ES-I3 (cell line): ENCODE results near the gene ESRRA.

Experiments
- H3K36me3 ChIP-seq: 2 replicates; pipeline ENCODE4 v1.6.1; 2013; ENCODE audit warnings: mild to moderate bottlenecking, low read length, control low read depth, moderate library complexity; ENCODE audit not compliant: insufficient read depth
- H3K4me1 ChIP-seq: 2 replicates; pipeline ENCODE4 v1.6.1; 2013; ENCODE audit warnings: mild to moderate bottlenecking, control low read depth, low read length; ENCODE audit not compliant: insufficient read depth
- H3K9ac ChIP-seq: 2 replicates; pipeline ENCODE4 v1.6.1; 2013; ENCODE audit warnings: low read depth, mild to moderate bottlenecking, low read length, moderate library complexity
- H3K9me3 ChIP-seq: 2 replicates; pipeline ENCODE4 v1.6.1; 2013; ENCODE audit warnings: mild to moderate bottlenecking, low read length, moderate library complexity; ENCODE audit not compliant: control insufficient read depth, insufficient read depth

The ESRRA gene

GRCh38 chr11:64305075-64305690 is at the start of gene ESRRA:
TSS of gene ESRRA (plus strand) at chr11:64305524. CDS start at chr11:64307180, 1,656 bp downstream.
- H3K36me3 ChIP-seq: no peaks in the 10 kb centered on the region
- H3K9me3 ChIP-seq: no peaks in the 10 kb centered on the region
- peak within 1 kb of the TSS; percentile 83 for H3K9ac ChIP-seq
- peaks cover 5% of the 10 kb centered on the region; the same call in 1 of the 2 replicates for H3K4me1 ChIP-seq

- no peak overlapping the region for H3K9ac ChIP-seq
- no peaks in the 10 kb centered on the region for H3K9me3 ChIP-seq
- H3K4me1 ChIP-seq: 0 out of 2 replicates have a peak, but pooled peaks cover 3% of the 10 kb centered on the region
- peaks cover 7% of the 10 kb centered on the region for H3K36me3 ChIP-seq
Observed at GRCh38 chr11:64256300-64256699, 49.0 kb upstream of the ESRRA start.

- no peak overlapping the region for H3K9ac ChIP-seq
- H3K36me3 ChIP-seq: peaks cover 11% of the 10 kb centered on the region
- no peaks in the 10 kb centered on the region for H3K9me3 ChIP-seq
- peaks cover 3% of the 10 kb centered on the region; the same call in 1 of the 2 replicates for H3K4me1 ChIP-seq
Observed at GRCh38 chr11:64258356-64258755, 47.0 kb upstream of the ESRRA start.

- H3K4me1 ChIP-seq: peaks cover 9% of the 10 kb centered on the region; the same call in 1 of the 2 replicates
- H3K9ac ChIP-seq: no peak overlapping the region
- peaks cover 11% of the 10 kb centered on the region for H3K36me3 ChIP-seq
- no peaks in the 10 kb centered on the region for H3K9me3 ChIP-seq
Observed at GRCh38 chr11:64258946-64259532, 46.3 kb upstream of the ESRRA start.

- H3K36me3 ChIP-seq: peaks cover 11% of the 10 kb centered on the region
- no peak overlapping the region for H3K9ac ChIP-seq
- no peaks in the 10 kb centered on the region for H3K9me3 ChIP-seq
- H3K4me1 ChIP-seq: peaks cover 9% of the 10 kb centered on the region; the same call in 1 of the 2 replicates
Observed at GRCh38 chr11:64259533-64260067, 45.7 kb upstream of the ESRRA start.

GRCh38 chr11:64260147-64260708 is 45.1 kb upstream of the ESRRA start:
- peaks cover 11% of the 10 kb centered on the region for H3K36me3 ChIP-seq
- no peak overlapping the region for H3K9ac ChIP-seq
- no peaks in the 10 kb centered on the region for H3K9me3 ChIP-seq
- H3K4me1 ChIP-seq: peaks cover 9% of the 10 kb centered on the region; the same call in 1 of the 2 replicates

GRCh38 chr11:64261556-64262080 is 43.7 kb upstream of the ESRRA start:
- H3K9me3 ChIP-seq: no peaks in the 10 kb centered on the region
- peaks cover 4% of the 10 kb centered on the region for H3K36me3 ChIP-seq
- H3K9ac ChIP-seq: no peak overlapping the region
- peaks cover 9% of the 10 kb centered on the region; the same call in 1 of the 2 replicates for H3K4me1 ChIP-seq

GRCh38 chr11:64262271-64263002 is 42.9 kb upstream of the ESRRA start:
- peaks cover 4% of the 10 kb centered on the region for H3K36me3 ChIP-seq
- no peak overlapping the region for H3K9ac ChIP-seq
- H3K4me1 ChIP-seq: peaks cover 9% of the 10 kb centered on the region; the same call in 1 of the 2 replicates
- no peaks in the 10 kb centered on the region for H3K9me3 ChIP-seq

GRCh38 chr11:64263021-64263946 is 42.0 kb upstream of the ESRRA start:
- Histone ChIP-seq H3K9ac (no peak overlapping the region), H3K9me3 (no peaks in the 10 kb centered on the region), H3K36me3 (peaks cover 4% of the 10 kb centered on the region), H3K4me1 (peaks cover 11% of the 10 kb centered on the region; the same call in 1 of the 2 replicates)

- Histone ChIP-seq H3K9ac (no peak overlapping the region), H3K36me3 (peaks cover 4% of the 10 kb centered on the region), H3K9me3 (no peaks in the 10 kb centered on the region), H3K4me1 (peaks cover 14% of the 10 kb centered on the region; the same call in 1 of the 2 replicates)
Observed at GRCh38 chr11:64263947-64264317, 41.4 kb upstream of the ESRRA start.

- Histone ChIP-seq H3K36me3 (peaks cover 4% of the 10 kb centered on the region), H3K9me3 (no peaks in the 10 kb centered on the region), H3K4me1 (peaks cover 14% of the 10 kb centered on the region; the same call in 1 of the 2 replicates), H3K9ac (no peak overlapping the region)
Observed at GRCh38 chr11:64264371-64264852, 40.9 kb upstream of the ESRRA start.

GRCh38 chr11:64265176-64266160 is 39.9 kb upstream of the ESRRA start:
- Histone ChIP-seq H3K4me1 (peaks cover 14% of the 10 kb centered on the region; the same call in 1 of the 2 replicates), H3K36me3 (peaks cover 4% of the 10 kb centered on the region), H3K9me3 (no peaks in the 10 kb centered on the region), H3K9ac (no peak overlapping the region)
